ENCODE data around the gene OR2L3.
"Not testable (repeated sequence)": the region's sequence is repeated elsewhere in the genome, so short reads cannot be mapped to it uniquely, and the experiment has no call there.

OR2L3 gene, protein sequence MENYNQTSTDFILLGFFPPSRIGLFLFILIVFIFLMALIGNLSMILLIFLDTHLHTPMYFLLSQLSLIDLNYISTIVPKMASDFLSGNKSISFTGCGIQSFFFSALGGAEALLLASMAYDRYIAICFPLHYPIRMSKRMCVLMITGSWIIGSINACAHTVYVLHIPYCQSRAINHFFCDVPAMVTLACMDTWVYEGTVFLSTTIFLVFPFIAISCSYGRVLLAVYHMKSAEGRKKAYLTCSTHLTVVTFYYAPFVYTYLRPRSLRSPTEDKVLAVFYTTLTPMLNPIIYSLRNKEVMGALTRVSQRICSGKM

GRCh38 chr1:248046536-248046935 lies at the start of gene OR2L3:
Gene OR2L3, plus strand, starts transcription at chr1:248046836. Its CDS starts 13,846 bp downstream, at chr1:248060682.
- no peak for DNase-seq

GRCh38 chr1:247998811-247999210 lies 47.8 kb upstream of the OR2L3 start:
- no peak for DNase-seq

GRCh38 chr1:248000169-248000568 lies 46.5 kb upstream of the OR2L3 start:
- DNase-seq, result no peak

GRCh38 chr1:248007778-248008177 lies 38.9 kb upstream of the OR2L3 start:
- DNase-seq, result no peak

DNA sequence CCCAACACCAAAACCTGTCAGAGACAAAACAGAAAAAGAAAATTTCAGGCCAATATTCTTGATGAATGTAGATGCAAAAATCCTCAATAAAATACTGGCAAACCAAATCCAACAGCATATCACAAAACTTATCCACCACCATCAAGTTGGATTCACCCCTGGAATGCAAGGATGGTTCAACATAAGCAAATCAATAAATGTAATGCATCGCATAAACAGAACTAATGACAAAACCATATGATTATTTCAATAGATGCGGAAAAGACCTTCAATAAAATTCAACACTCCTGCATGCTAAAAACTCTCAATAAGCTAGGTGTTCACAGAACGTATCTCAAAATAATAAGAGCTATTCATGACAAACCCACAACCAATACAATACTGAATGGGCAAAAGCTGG lies 37.0 kb upstream of the OR2L3 start:
- DNase-seq, result no peak

DNA sequence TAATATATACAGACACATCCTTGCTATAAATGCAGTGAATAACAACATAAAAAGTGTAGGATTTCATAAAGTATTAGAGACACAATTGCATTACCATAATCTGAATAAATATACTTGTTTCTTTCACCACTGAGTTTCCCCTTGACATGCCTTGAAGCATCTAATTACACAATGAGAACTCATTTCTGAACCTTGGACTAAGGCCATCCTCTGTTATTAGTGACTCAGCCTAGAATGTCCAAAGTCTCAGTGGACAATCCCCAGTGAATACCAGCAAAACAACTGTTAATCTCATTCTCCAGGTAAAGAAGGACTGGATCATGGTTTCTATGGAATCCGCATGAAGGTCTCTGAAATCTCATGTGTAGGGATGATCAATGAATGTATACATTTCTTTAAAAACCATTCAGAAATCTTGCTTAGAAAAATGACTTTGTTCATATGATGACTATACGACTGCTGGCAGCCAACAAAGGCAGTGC lies 33.4 kb upstream of the OR2L3 start, which contains the start of gene OR2L5:
Gene OR2L5, plus strand, starts transcription at position 432 of the 482 bp plus-strand sequence. CDS start 8,288 bp downstream, outside the sequence.
- DNase-seq, result no peak

GRCh38 chr1:248015803-248016202 lies 30.8 kb upstream of the OR2L3 start:
- no peak for DNase-seq

- no peak for DNase-seq
Observed at GRCh38 chr1:248029770-248030169, 16.9 kb upstream of the OR2L3 start, which contains the start of gene OR2L2. Gene OR2L2, plus strand, starts transcription at chr1:248030070. Its CDS starts 8,198 bp downstream, at chr1:248038268.

DNA sequence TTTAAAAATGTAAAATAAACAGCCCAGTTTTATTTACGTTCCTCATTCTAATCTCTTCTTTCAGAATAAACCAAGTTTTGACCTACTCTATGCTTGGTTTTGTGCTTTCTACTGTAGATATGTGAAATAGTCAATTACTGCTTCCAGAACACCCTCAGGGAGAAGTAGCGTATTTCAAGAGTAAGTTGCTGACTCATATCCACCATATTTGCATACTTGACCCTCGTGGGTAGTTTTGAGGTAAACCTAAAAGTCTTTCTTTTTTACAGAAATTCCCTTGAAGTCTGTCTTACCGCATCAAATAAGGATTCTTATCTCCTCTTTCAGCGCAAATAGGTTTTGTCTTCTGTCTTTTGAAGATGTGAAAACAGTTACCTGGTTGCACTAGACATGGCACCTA lies 1.4 kb upstream of the OR2L3 start:
- DNase-seq, result no peak

- DNase-seq, result no peak
Observed at GRCh38 chr1:248047008-248047407, 372 bp downstream of the OR2L3 start.

DNA sequence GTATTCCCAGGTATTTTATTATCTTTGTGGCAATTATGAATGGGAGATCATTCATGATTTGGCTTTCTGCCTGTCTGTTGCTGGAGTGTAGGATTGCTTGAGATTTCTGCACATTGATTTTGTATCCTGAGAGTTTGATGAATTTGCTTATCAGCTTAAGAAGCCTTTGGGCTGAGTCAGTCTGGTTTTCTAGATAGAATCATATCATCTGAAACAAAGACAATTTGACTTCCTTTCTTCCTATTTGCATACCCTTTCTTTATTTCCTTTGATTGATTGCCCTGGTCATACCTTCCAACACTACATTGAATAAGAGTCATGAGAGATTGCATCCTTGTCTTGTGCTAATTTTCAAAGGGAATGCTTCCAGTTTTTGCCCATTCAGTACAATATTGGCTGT lies 8.0 kb downstream of the OR2L3 start:
- no peak for DNase-seq

DNA sequence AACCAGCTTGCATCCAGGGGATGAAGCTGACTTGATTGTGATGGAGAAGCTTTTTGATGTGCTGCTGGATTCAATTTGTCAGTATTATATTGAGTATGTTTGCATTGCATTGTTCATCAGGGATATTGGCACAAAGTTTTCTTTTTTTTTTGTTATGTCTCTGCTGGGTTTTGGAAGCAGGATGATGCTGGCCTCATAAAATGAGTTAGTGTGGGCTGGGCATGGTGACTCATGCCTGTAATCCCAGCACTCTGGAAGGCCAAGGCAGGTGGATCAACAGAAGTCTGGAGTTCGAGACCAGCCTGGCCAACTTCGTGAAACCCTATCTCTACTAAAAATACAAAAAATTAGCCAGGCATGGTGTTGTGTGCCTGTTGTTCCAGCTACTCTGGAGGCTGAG lies 8.6 kb downstream of the OR2L3 start:
- no peak for DNase-seq

DNA sequence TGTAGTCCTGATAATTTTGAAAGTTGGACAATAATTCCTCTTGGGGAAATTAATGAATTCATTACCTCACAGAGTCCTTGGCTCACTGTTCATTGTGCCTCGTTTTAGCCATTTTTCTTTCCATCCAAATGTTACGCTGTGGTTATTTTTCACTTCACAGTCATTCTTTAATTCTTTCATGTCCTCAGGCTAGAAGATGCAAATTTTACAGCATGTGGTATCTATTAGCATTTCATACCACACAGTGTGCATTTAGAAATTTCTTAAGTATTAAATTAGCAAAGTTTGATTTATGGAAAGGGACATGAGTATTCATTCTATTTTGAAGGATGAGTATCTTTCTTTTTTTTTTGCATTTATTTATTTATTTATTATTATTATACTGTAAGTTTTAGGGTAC lies 18.4 kb downstream of the OR2L3 start:
- DNase-seq, result no peak

GRCh38 chr1:248065604-248066003 lies 19.0 kb downstream of the OR2L3 start:
- no peak for DNase-seq

DNA sequence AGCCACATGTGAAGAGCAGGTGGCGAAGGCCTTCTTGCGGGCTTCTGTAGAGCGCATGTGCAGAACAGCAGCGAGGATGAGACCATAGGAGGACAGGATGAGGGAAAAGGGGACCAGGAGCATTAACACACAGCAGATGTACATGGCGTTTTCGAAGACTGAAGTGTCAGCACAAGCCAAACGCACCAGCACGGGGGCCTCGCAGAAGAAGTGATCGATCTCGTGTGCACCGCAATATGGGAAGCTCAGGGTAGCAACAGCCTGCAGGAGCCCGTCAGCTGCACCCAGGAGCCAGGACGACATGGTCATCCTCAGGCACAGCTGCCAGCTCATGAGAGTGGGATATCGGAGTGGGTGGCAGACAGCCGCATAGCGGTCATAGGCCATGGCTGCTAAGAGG lies 37.2 kb downstream of the OR2L3 start:
- DNase-seq, result not testable (repeated sequence)

- DNase-seq, result no peak
Observed at GRCh38 chr1:248094884-248095283, 48.2 kb downstream of the OR2L3 start, which contains the start of gene OR2L13. Gene OR2L13, plus strand, starts transcription at chr1:248095184. Its CDS starts 4,192 bp downstream, at chr1:248099376.

DNA sequence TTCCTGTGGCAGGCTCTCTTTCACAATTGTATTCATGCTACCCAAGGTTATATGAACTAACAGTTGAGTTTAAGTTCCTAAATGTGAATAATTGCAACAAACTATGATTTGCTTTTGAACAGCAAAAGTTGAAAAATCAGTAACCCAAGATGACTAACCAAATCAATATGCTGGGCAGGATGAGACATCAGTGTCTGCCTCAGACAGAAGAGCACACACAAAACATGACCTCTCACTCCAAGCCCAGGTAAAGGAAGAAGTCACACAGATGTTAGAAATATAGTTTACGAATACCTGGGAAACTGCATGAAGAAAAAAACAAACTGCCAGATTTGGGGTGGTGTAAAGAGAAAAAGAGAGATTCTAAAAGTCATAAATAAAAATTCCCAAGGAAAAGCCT lies 51.9 kb downstream of the OR2L3 start:
- DNase-seq, result no peak

DNA sequence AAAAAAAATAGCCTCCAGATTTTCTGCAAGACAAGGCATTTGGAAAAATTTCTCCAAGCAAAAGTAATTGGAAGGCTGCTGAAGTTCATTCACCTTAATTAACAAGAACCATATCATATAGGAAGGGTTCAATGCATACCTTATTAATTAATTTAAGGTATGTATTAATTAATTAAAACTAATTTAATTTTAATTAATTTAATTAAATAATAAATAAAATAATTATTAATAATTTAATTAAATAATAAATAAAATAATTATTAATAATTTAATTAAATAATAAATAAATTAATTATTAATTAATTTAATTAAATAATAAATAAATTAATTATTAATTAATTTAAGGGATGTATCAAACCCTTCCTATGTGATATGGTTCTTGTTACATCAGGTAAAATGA lies 56.2 kb downstream of the OR2L3 start:
- DNase-seq, result no peak

GRCh38 chr1:248111157-248111556 lies 64.5 kb downstream of the OR2L3 start:
- no peak for DNase-seq
